ENCODE data around the gene DPP10.

DPP10 gene

DNA sequence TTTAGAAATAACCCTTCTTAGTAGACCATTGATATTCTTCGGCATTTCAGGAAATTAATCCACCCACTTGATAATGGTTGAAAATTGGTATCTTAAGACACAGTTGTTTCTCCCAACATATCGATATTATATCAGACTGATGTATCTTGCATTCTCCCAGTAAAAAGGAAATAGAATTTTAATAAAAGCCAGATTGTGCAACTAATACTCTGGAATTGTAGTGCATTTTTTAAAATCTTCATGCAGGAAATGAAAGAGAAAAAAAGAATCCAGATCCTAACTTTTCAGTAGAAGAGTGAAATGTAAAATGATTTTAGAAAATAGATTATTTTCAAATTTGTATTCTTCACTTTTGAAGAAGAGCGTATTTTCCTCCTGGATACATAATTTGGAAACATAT, 1168.4 kb downstream of the DPP10 start:
- WGBS, 2 experiments (ENCODE audit: insufficient coverage in 2 of 2), result no CpG with 5 or more reads among the region's 3 CpGs
- Histone ChIP-seq H3K9me3 (ENCODE audit: control insufficient read depth, low read length) (no peaks in the 10 kb centered on the region), H3K36me3 (ENCODE audit: control insufficient read depth, insufficient read depth, low read length) (no peaks in the 10 kb centered on the region), H3K27ac (ENCODE audit: low read depth, low read length, severe bottlenecking) (no peak overlapping the region), H3K4me3 (ENCODE audit: extremely low read depth, insufficient read depth, low read length, poor library complexity, severe bottlenecking) (no peak overlapping the region), H3K4me1 (ENCODE audit: control insufficient read depth, insufficient read depth, low read length, poor library complexity, severe bottlenecking) (no peaks in the 10 kb centered on the region)

DNA sequence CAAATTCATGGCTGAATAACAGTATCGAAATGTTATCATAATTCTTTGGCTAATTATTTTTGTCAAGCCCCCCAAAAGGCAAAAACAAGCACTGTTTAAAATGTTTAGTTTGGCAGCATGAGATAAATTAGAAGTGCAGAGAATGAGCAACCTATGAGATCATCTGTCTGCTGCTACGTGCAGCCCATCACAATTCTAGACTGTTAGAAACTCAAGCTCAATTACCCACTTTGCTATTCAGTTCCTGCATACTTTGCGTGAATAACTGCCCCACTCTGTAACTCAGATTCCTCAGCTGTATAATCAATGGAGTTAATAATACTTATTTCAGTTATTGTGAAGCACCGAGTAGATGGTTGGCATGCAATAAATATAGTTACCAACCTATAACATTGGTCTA, 1181.9 kb downstream of the DPP10 start:
- Histone ChIP-seq H3K4me1 (ENCODE audit: control insufficient read depth, insufficient read depth, low read length, poor library complexity, severe bottlenecking) (no peaks in the 10 kb centered on the region), H3K27ac (ENCODE audit: low read depth, low read length, severe bottlenecking) (no peak overlapping the region), H3K9me3 (ENCODE audit: control insufficient read depth, low read length) (no peaks in the 10 kb centered on the region), H3K4me3 (ENCODE audit: extremely low read depth, insufficient read depth, low read length, poor library complexity, severe bottlenecking) (no peak overlapping the region), H3K36me3 (ENCODE audit: control insufficient read depth, insufficient read depth, low read length) (no peaks in the 10 kb centered on the region)
- WGBS, 2 experiments (ENCODE audit: insufficient coverage in 2 of 2), result 100% methylated on average over 1 of the region's 4 CpGs; no CpG with 5 or more reads in 1 of the 2 experiments

DNA sequence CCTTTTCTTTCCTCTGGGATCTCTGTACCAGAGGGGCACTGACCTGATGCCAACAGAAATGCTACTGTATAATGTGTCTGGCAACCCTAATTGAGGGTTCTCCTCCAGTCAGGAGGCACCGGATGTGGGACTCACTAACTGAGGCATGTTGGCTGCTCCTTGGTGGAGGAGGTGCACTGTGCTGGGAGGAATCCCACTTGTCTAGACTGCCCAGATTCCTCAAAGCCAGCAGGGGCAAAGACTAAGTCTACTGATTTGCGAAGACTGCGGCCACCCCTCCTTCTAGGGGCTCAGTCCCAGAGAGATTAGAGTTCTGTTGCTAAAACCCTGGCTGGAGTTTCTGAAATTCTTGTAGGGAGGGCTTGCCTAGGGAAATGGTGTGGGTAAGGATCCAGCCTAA, 1192.1 kb downstream of the DPP10 start:
- H3K9me3 ChIP-seq (ENCODE audit: control insufficient read depth, low read length), result peaks cover 7% of the 10 kb centered on the region
- H3K27ac ChIP-seq (ENCODE audit: low read depth, low read length, severe bottlenecking), result no peak overlapping the region
- H3K36me3 ChIP-seq (ENCODE audit: control insufficient read depth, insufficient read depth, low read length), result no peaks in the 10 kb centered on the region
- H3K4me3 ChIP-seq (ENCODE audit: extremely low read depth, insufficient read depth, low read length, poor library complexity, severe bottlenecking), result no peak overlapping the region
- H3K4me1 ChIP-seq (ENCODE audit: control insufficient read depth, insufficient read depth, low read length, poor library complexity, severe bottlenecking), result no peaks in the 10 kb centered on the region
- WGBS, 2 experiments (ENCODE audit: insufficient coverage in 2 of 2), result 87 to 94% methylated on average over 2 to 3 of the region's 3 CpGs

DNA sequence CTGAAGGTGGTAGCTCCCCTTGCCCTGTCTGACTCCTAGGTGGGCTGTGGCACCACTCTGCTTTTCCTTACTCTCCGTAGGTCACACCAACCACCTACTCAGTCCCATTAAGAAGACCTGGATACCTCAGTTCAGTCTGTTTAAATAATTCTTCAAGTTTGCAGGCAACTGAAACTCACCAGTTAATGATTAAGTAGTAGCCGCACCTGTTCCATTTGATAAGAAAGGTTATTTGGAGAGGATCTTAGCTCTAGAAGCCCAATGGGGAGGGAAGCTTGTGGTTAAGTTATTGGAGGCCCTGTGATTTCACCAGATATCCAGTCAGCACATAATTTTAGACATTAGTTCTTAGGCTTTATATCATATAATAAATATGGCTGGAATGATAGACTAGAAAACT, 1193.0 kb downstream of the DPP10 start:
- H3K36me3 ChIP-seq (ENCODE audit: control insufficient read depth, insufficient read depth, low read length), result no peaks in the 10 kb centered on the region
- H3K9me3 ChIP-seq (ENCODE audit: control insufficient read depth, low read length), result peaks cover 7% of the 10 kb centered on the region
- WGBS, 2 experiments (ENCODE audit: insufficient coverage in 2 of 2), result 79 to 86% methylated on average over 1 to 2 of the region's 2 CpGs
- no peaks in the 10 kb centered on the region for H3K4me1 ChIP-seq (ENCODE audit: control insufficient read depth, insufficient read depth, low read length, poor library complexity, severe bottlenecking)
- H3K4me3 ChIP-seq (ENCODE audit: extremely low read depth, insufficient read depth, low read length, poor library complexity, severe bottlenecking), result no peak overlapping the region
- no peak overlapping the region for H3K27ac ChIP-seq (ENCODE audit: low read depth, low read length, severe bottlenecking)

DNA sequence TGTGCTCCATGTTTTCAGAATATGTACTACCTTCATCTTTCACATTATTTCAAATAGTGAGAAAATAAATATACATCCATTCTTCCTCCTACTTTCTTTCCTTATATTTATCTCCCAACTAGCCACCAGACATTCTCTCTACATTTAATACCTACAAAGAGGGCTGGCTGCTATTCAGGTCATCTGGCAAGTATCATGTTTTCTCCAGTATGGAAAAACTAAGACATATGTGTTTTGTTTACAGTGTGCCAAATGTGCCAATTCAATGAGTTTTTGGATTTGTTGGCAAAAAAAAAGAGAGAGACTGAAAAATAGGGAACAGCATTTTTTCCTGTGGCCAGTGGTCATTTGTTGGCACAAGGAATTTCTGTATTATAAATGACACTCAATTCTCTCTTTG, 1207.3 kb downstream of the DPP10 start:
- Histone ChIP-seq H3K9me3 (ENCODE audit: control insufficient read depth, low read length) (no peaks in the 10 kb centered on the region), H3K4me3 (ENCODE audit: extremely low read depth, insufficient read depth, low read length, poor library complexity, severe bottlenecking) (no peak overlapping the region), H3K27ac (ENCODE audit: low read depth, low read length, severe bottlenecking) (no peak overlapping the region), H3K36me3 (ENCODE audit: control insufficient read depth, insufficient read depth, low read length) (no peaks in the 10 kb centered on the region), H3K4me1 (ENCODE audit: control insufficient read depth, insufficient read depth, low read length, poor library complexity, severe bottlenecking) (no peaks in the 10 kb centered on the region)

DNA sequence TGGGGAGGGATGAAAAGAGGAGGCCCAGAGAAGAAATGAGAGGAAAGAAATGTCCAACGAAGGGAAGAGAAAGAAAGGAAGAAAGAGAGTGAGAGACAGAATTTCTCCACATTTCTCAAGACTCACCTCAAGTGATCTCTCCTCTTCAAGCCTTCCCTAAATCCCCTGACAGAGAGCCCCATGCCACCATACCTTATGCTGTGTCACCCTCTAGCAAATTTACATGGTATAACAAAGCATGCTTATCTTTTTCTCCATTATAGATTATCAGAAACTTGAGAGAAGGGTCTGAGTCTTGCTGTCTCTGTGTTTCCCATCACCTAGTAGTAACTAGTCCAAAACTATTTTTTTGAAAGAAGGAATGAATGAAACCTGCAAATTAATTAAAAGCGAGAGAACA, 1208.4 kb downstream of the DPP10 start:
- no peaks in the 10 kb centered on the region for H3K9me3 ChIP-seq (ENCODE audit: control insufficient read depth, low read length)
- H3K4me1 ChIP-seq (ENCODE audit: control insufficient read depth, insufficient read depth, low read length, poor library complexity, severe bottlenecking), result no peaks in the 10 kb centered on the region
- no peak overlapping the region for H3K4me3 ChIP-seq (ENCODE audit: extremely low read depth, insufficient read depth, low read length, poor library complexity, severe bottlenecking)
- WGBS, 2 experiments (ENCODE audit: insufficient coverage in 2 of 2), result no CpG with 5 or more reads among the region's 2 CpGs
- no peak overlapping the region for H3K27ac ChIP-seq (ENCODE audit: low read depth, low read length, severe bottlenecking)
- no peaks in the 10 kb centered on the region for H3K36me3 ChIP-seq (ENCODE audit: control insufficient read depth, insufficient read depth, low read length)

DNA sequence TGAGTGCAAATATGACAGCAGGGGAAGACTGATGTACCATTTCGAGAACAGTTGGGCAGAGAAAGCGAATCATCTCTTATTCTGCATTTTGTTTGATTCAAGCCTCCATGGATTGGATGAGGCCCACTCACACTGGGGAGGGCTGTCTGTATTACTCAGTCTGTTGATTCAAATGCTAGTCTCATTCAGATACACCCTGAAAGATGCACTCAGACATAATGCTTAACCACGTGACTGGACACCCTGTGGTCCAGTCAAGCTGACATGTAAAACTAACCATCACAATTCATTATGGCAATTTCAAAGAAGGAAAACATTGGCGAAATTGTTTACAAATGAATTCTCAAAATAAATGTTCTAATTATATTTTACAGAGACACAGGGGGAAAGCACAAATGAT, 1210.2 kb downstream of the DPP10 start:
- H3K4me3 ChIP-seq (ENCODE audit: extremely low read depth, insufficient read depth, low read length, poor library complexity, severe bottlenecking), result no peak overlapping the region
- no peaks in the 10 kb centered on the region for H3K9me3 ChIP-seq (ENCODE audit: control insufficient read depth, low read length)
- no peaks in the 10 kb centered on the region for H3K36me3 ChIP-seq (ENCODE audit: control insufficient read depth, insufficient read depth, low read length)
- WGBS, 2 experiments (ENCODE audit: insufficient coverage in 2 of 2), result 94 to 95% methylated on average over 2 of the region's 4 CpGs
- no peak overlapping the region for H3K27ac ChIP-seq (ENCODE audit: low read depth, low read length, severe bottlenecking)
- no peaks in the 10 kb centered on the region for H3K4me1 ChIP-seq (ENCODE audit: control insufficient read depth, insufficient read depth, low read length, poor library complexity, severe bottlenecking)

DNA sequence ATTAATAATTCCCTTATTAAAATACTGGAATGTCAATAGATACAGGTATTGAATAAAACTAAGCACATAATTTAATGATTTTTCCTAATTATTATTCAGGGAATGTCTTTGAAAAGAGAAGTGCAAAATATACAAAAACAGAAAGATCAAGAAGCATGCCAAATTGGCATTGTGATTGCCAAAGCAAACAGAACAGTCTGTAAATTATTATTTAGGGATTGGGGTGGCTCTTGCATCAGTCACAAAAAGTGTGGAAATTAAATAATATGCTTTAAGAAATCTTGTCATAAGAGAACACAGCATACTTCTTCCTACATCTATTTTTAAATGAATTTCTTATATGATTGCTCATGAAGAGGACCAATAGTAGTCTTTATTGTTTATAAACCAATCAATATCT, 1211.9 kb downstream of the DPP10 start:
- Histone ChIP-seq H3K9me3 (ENCODE audit: control insufficient read depth, low read length) (no peaks in the 10 kb centered on the region), H3K36me3 (ENCODE audit: control insufficient read depth, insufficient read depth, low read length) (no peaks in the 10 kb centered on the region), H3K4me1 (ENCODE audit: control insufficient read depth, insufficient read depth, low read length, poor library complexity, severe bottlenecking) (no peaks in the 10 kb centered on the region), H3K4me3 (ENCODE audit: extremely low read depth, insufficient read depth, low read length, poor library complexity, severe bottlenecking) (no peak overlapping the region), H3K27ac (ENCODE audit: low read depth, low read length, severe bottlenecking) (no peak overlapping the region)

DNA sequence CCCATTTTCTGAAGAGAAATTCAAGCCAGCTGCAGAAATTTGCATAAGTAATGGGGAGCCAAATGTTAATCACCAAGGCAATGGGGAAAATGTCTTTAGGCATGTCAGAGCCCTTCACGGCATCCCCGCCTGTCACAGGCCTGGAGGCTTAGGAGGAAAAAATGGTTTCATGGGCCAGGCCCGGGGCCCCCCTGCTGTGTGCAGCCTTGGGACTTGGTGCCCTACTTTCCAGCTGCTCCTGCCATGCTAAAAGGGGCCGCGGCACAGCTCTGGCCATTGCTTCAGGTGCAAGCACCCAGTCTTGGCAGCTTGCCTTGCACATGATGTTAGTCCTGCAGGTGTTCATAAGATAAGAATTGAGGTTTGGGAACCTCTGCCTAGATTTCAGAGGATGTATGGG, 1235.7 kb downstream of the DPP10 start:
- Histone ChIP-seq H3K4me3 (ENCODE audit: extremely low read depth, insufficient read depth, low read length, poor library complexity, severe bottlenecking) (no peak overlapping the region), H3K9me3 (ENCODE audit: control insufficient read depth, low read length) (peaks cover 8% of the 10 kb centered on the region), H3K27ac (ENCODE audit: low read depth, low read length, severe bottlenecking) (no peak overlapping the region), H3K36me3 (ENCODE audit: control insufficient read depth, insufficient read depth, low read length) (no peaks in the 10 kb centered on the region), H3K4me1 (ENCODE audit: control insufficient read depth, insufficient read depth, low read length, poor library complexity, severe bottlenecking) (no peaks in the 10 kb centered on the region)
- WGBS, 2 experiments (ENCODE audit: insufficient coverage in 2 of 2), result 79 to 82% methylated on average over 5 of the region's 5 CpGs

DNA sequence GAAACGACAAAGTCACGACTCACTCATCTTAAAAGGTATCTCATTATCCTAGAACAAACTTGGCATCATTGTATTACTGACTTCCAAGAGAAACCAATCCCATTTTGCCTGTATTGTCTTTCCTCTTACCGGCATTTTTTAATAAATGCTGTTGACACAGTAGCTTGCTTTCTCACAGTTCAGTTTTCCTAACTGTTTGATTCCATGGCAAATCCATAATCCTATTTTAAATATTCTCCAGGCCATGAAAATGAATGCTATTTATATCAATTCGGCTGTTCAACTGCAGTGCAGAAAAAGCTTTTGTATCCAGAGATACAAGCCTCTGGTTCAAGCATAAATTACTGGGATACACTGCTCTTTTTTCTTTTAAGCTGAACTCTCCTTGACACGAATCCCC, 1241.9 kb downstream of the DPP10 start:
- Histone ChIP-seq H3K4me1 (ENCODE audit: control insufficient read depth, insufficient read depth, low read length, poor library complexity, severe bottlenecking) (no peaks in the 10 kb centered on the region), H3K27ac (ENCODE audit: low read depth, low read length, severe bottlenecking) (no peak overlapping the region), H3K36me3 (ENCODE audit: control insufficient read depth, insufficient read depth, low read length) (no peaks in the 10 kb centered on the region), H3K4me3 (ENCODE audit: extremely low read depth, insufficient read depth, low read length, poor library complexity, severe bottlenecking) (no peak overlapping the region), H3K9me3 (ENCODE audit: control insufficient read depth, low read length) (no peaks in the 10 kb centered on the region)
- WGBS, 2 experiments (ENCODE audit: insufficient coverage in 2 of 2), result 82 to 86% methylated on average over 4 of the region's 5 CpGs

DNA sequence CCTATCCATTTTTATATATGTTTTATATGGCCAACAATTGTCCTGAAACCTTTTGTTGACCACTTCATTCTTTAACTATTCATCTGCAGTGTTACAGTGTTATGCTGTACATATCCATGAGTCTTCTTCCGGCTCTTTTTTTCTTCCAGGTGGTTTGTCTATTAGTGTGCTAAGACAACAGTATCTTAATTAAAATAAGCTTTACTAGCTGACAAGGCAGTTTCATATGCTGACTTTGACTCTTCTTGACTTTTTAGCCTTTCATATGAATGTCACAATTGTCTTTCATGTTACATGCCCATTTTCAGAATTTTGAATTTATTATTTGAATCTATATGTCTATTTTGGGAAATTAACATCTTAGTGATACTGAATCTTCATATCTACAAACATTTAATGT, 1249.0 kb downstream of the DPP10 start:
- Histone ChIP-seq H3K9me3 (ENCODE audit: control insufficient read depth, low read length) (no peaks in the 10 kb centered on the region), H3K27ac (ENCODE audit: low read depth, low read length, severe bottlenecking) (no peak overlapping the region), H3K36me3 (ENCODE audit: control insufficient read depth, insufficient read depth, low read length) (no peaks in the 10 kb centered on the region), H3K4me3 (ENCODE audit: extremely low read depth, insufficient read depth, low read length, poor library complexity, severe bottlenecking) (no peak overlapping the region), H3K4me1 (ENCODE audit: control insufficient read depth, insufficient read depth, low read length, poor library complexity, severe bottlenecking) (no peaks in the 10 kb centered on the region)
- no CpG with 5 or more reads among the region's 1 CpG for WGBS, 2 experiments (ENCODE audit: insufficient coverage in 2 of 2)

DNA sequence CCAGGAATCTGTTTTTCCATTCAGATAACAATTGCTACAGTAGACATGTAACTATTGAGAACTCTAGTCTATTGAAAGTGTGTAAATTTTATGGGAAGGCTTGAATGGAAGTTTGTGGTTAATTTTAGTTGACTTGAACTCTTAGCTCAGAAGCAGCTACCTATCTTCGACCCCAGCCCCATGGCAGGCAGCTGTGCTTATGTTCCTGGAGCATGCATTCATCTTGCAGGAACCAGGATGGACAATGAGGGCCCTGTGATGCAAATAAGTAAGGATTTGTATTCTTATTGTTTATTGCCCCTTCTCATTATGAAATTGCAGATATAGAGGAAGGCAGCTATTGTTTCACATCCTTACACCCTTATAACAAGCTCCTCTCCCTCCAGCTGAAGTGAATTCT, 1252.2 kb downstream of the DPP10 start:
- no peak overlapping the region for H3K4me3 ChIP-seq (ENCODE audit: extremely low read depth, insufficient read depth, low read length, poor library complexity, severe bottlenecking)
- no peak overlapping the region for H3K27ac ChIP-seq (ENCODE audit: low read depth, low read length, severe bottlenecking)
- 89 to 100% methylated on average over 1 of the region's 1 CpG for WGBS, 2 experiments (ENCODE audit: insufficient coverage in 2 of 2)
- no peaks in the 10 kb centered on the region for H3K9me3 ChIP-seq (ENCODE audit: control insufficient read depth, low read length)
- H3K4me1 ChIP-seq (ENCODE audit: control insufficient read depth, insufficient read depth, low read length, poor library complexity, severe bottlenecking), result no peaks in the 10 kb centered on the region
- no peaks in the 10 kb centered on the region for H3K36me3 ChIP-seq (ENCODE audit: control insufficient read depth, insufficient read depth, low read length)
